Measurements from ENCODE around the gene ARID3C. TPM values are rescaled to one million over a fixed set of nuclear protein-coding genes. Genes with fewer than 3 reads are reported as not detected.

ARID3C gene
- polyA plus RNA-seq, 1 of the 3 experiments (the other 2 are of a cell fraction), result 0.08 TPM

DNA sequence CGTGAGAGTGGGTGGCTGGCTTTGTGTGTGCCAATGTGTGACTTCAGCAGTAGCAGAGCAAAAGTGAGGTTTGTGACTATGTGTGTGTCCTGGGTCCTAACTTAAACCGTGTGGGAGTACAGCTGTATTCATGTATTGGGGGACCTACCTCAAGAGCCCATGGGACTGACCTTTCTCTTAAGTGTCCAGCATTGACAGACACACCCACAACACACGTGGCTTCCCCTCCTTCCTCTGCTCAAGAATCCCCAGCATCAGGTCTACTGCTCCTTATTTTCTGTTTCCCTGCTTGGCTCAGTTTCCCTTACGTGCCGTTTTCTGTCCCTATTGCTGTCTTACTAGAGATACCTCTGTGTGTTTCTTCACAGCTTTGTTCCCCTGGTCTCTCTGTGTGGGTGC is 23.7 kb upstream of the ARID3C start:
- CTCF ChIA-PET, result interaction anchor here (0.9 to 14.1 kb wide), 4 partner anchors 12 to 61 kb away, joined by 3 to 152 read pairs (median 12); partner anchors contain the start of gene SIGMAR1
- Histone ChIP-seq H4K20me1 (ENCODE audit: insufficient read depth) (no peaks in the 10 kb centered on the region), H2AFZ (ENCODE audit: low read depth) (no peak overlapping the region), H3K9ac (no peak overlapping the region), H3K4me3 (ENCODE audit: low read depth in 2 of 2, low read length in 1 of 2) (no peak overlapping the region), H3K36me3 (replicated peaks in 1 of 2; ENCODE audit: control insufficient read depth in 1 of 2, insufficient read depth in 2 of 2, low read length in 1 of 2) (peaks cover 13 to 19% of the 10 kb centered on the region in 2 experiments), H3K79me2 (ENCODE audit: insufficient read depth) (peaks cover 6% of the 10 kb centered on the region; the same call in 1 of the 2 replicates), H3K9me3 (no peaks in the 10 kb centered on the region), H3K9me2 (no peaks in the 10 kb centered on the region), H3K27ac (ENCODE audit: low read depth in 2 of 2, low read length in 1 of 2) (peak overlapping the region; percentile 67 to 96), H3K27me3 (ENCODE audit: insufficient read depth) (no peaks in the 10 kb centered on the region), H3K4me1 (ENCODE audit: control insufficient read depth in 1 of 2, insufficient read depth in 2 of 2, low read depth in 1 of 2, low read length in 1 of 2) (peaks cover 22 to 82% of the 10 kb centered on the region in 2 experiments), H3K4me2 (peak overlapping the region; percentile 76), H3F3A (replicated peaks; ENCODE audit: insufficient read depth) (peaks cover 3% of the 10 kb centered on the region)
- 76% methylated on average over 5 of the region's 5 CpGs for WGBS (ENCODE audit: low lambda C conversion rate)
- DNase-seq, result no peak
- TF ChIP-seq RCOR1 (IDR thresholded peaks at IDR 0.05; ENCODE audit: low read length), result no peak
- TF ChIP-seq RXRA (IDR thresholded peaks at IDR 0.05; ENCODE audit: borderline replicate concordance, low read depth), result no peak
- no peak for TF ChIP-seq MEF2A (IDR thresholded peaks at IDR 0.05; ENCODE audit: borderline replicate concordance, low read depth)
- POLR2A ChIA-PET, result interaction anchor here (1.2 kb wide), 1 partner anchor 13 kb away, joined by 3 read pairs; no protein-coding TSS in a partner anchor

DNA sequence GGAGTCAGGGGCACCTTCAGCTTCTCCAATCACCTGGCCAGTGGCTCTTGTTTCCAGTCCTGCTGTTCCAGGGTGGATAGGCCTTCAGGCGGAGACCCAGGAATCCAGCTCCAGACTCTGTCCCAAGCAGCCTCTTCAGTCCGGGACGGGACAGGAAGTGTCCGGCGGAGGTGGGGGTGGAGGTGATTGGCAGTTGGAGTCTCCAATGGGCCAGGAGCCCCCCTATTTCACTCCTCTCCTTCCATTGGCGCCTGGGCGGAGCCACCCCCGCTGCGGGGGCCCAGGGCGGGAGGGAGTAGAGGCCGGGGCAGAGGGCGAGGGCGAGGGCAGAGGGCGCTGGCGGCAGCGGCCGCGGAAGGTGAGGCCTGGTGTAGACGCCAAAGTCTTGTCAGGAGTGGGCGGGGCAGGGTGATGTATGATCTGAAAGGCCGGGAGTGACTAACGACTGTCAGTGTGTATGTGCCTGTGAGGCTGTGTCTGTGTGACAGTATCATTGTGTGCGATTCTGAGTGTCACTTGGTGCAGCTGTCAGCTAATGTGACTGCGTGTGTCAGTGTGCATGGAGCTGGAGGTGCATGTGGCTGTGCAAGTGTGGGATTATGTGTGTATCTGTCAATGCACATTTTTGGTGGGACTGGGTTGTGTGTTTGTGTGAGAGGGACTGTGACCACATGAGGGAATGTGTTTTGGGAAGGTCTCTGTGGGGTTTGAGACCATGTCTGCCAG is 23.2 kb upstream of the ARID3C start, which contains the start of gene IL11RA:
Gene IL11RA, plus strand, starts transcription at position 310 of the 726 bp plus-strand sequence. CDS start 3,033 bp downstream, outside the sequence.
- 85% methylated on average over 24 of the region's 24 CpGs for WGBS (ENCODE audit: low lambda C conversion rate)
- POLR2A ChIA-PET, result interaction anchor here (1.2 kb wide), 1 partner anchor 13 kb away, joined by 3 read pairs; no protein-coding TSS in a partner anchor

More for the DNA sequence above, 23.2 kb upstream of the ARID3C start, which contains the start of gene IL11RA:
- H3K9me3 ChIP-seq, result no peaks in the 10 kb centered on the region
- H3K9me2 ChIP-seq, result no peaks in the 10 kb centered on the region
- 0 out of 2 replicates have a peak within 1 kb of the TSS, but pooled peaks have one; percentile 71 for H2AFZ ChIP-seq (ENCODE audit: low read depth)
- no peaks in the 10 kb centered on the region for H4K20me1 ChIP-seq (ENCODE audit: insufficient read depth)
- H3K4me1 ChIP-seq (ENCODE audit: control insufficient read depth in 1 of 2, insufficient read depth in 2 of 2, low read depth in 1 of 2, low read length in 1 of 2), result peaks cover 23 to 87% of the 10 kb centered on the region in 2 experiments
- H3K9ac ChIP-seq, result peak within 1 kb of the TSS; percentile 32; the same call in 1 of the 2 replicates
- peaks cover 13 to 19% of the 10 kb centered on the region in 2 experiments for H3K36me3 ChIP-seq (replicated peaks in 1 of 2; ENCODE audit: control insufficient read depth in 1 of 2, insufficient read depth in 2 of 2, low read length in 1 of 2)
- H3K27ac ChIP-seq (ENCODE audit: low read depth in 2 of 2, low read length in 1 of 2), result peak within 1 kb of the TSS; percentile 67 to 96
- TF ChIP-seq, protein P1, sequence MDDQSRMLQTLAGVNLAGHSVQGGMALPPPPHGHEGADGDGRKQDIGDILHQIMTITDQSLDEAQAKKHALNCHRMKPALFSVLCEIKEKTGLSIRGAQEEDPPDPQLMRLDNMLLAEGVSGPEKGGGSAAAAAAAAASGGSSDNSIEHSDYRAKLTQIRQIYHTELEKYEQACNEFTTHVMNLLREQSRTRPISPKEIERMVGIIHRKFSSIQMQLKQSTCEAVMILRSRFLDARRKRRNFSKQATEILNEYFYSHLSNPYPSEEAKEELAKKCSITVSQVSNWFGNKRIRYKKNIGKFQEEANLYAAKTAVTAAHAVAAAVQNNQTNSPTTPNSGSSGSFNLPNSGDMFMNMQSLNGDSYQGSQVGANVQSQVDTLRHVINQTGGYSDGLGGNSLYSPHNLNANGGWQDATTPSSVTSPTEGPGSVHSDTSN (IDR thresholded peaks at IDR 0.05), result peak; percentile 64
- TF ChIP-seq, protein P2, sequence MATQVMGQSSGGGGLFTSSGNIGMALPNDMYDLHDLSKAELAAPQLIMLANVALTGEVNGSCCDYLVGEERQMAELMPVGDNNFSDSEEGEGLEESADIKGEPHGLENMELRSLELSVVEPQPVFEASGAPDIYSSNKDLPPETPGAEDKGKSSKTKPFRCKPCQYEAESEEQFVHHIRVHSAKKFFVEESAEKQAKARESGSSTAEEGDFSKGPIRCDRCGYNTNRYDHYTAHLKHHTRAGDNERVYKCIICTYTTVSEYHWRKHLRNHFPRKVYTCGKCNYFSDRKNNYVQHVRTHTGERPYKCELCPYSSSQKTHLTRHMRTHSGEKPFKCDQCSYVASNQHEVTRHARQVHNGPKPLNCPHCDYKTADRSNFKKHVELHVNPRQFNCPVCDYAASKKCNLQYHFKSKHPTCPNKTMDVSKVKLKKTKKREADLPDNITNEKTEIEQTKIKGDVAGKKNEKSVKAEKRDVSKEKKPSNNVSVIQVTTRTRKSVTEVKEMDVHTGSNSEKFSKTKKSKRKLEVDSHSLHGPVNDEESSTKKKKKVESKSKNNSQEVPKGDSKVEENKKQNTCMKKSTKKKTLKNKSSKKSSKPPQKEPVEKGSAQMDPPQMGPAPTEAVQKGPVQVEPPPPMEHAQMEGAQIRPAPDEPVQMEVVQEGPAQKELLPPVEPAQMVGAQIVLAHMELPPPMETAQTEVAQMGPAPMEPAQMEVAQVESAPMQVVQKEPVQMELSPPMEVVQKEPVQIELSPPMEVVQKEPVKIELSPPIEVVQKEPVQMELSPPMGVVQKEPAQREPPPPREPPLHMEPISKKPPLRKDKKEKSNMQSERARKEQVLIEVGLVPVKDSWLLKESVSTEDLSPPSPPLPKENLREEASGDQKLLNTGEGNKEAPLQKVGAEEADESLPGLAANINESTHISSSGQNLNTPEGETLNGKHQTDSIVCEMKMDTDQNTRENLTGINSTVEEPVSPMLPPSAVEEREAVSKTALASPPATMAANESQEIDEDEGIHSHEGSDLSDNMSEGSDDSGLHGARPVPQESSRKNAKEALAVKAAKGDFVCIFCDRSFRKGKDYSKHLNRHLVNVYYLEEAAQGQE (IDR thresholded peaks at IDR 0.05; ENCODE audit: low read depth, low read length), result no peak
- TF ChIP-seq GABPA (IDR thresholded peaks at IDR 0.05; ENCODE audit: low read depth), result 0 out of 2 replicates have a peak, but pooled peaks have one; percentile 19
- TF ChIP-seq POLR2AphosphoS5 (IDR thresholded peaks at IDR 0.05; ENCODE audit: low read depth, low read length), result no peak
- H3K27me3 ChIP-seq (ENCODE audit: insufficient read depth), result no peaks in the 10 kb centered on the region
- DNase-seq, result no peak
- no peak within 1 kb of the TSS for H3K4me3 ChIP-seq (ENCODE audit: low read depth in 2 of 2, low read length in 1 of 2)
- H3K79me2 ChIP-seq (ENCODE audit: insufficient read depth), result peaks cover 12% of the 10 kb centered on the region; the same call in 1 of the 2 replicates
- peak within 1 kb of the TSS; percentile 76 for H3K4me2 ChIP-seq
- peaks cover 3% of the 10 kb centered on the region for H3F3A ChIP-seq (replicated peaks; ENCODE audit: insufficient read depth)
- CTCF ChIA-PET, result interaction anchor here (4.2 to 14.1 kb wide), 2 partner anchors 12 to 15 kb away, joined by 20 to 152 read pairs; partner anchors contain the start of gene SIGMAR1
